Germinal center (tissue), 1 donor: Measurements from ENCODE around the gene ZC3H12C.
"Not testable (repeated sequence)": the region's sequence is repeated elsewhere in the genome, so short reads cannot be mapped to it uniquely, and the experiment has no call there.

Experiments used
- DNase-seq: peaks from one replicate; pipeline ENCODE4 v3.0.0; 2012; ENCODE audit warnings: mixed read lengths, low spot score

The ZC3H12C gene

DNA sequence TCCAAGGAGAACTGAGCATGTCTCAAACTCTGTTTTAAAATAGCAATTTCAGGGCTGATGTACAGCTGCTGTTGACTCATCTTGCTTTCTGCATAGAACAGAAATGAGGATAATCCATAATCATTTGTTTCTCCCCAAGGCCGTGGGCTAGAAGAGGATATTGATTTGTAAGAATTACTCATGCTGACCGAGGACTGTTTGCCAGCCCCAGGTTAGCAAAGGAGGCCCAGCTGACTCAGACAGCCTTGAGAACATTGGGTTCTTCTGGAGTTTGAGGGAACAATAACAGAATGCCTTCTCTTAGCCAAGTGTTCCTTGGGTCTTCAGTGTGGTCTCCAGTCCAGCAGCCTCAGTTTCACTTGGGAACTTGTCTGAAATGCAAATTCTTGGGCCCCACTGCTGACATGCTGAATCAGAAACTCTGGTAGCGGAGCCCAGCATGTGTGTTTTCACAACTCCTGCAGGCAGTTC, 92.0 kb downstream of the ZC3H12C start:
- DNase-seq, result no peak

DNA sequence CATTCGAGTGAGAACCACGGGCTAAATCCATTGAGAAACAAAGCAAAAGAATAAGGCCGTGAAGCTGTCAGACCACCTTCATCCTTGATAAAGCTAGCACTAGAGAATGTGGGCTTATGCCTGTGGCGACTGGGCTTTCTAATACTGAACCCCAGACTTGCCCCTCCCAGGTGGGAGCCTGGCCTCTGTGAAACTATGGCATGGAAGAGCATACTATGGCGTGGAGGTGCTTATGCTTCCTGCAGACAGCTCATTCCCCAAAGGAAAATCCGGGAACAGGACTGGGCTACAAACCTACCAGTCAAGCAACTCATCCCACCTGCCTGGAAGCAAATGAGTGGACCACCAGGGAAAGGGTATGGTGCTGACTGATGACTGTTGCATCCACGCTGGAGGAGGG, 92.4 kb downstream of the ZC3H12C start:
- DNase-seq, result no peak

- DNase-seq, result no peak
Measured at GRCh38 chr11:110186456-110186855, 93.3 kb downstream of the ZC3H12C start.

DNA sequence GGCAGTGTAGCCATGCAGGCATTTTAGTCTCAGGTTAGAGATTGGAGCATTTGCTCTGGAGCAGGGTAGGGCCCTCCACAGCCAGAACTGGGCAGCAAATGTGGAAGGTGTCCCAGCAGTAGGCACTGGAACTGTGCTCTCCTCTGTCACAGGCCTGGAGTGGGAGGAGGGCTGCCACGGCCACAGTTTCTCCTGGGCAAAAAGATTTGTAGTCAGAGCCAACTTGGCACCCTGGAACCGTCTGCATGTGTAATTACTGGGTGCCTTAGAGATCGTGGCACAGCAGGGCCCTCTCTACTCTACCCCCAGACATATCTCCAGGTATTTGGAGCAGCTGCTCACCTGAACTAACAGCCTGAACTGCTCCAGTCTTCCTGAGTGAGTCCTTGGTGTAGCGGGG, 93.7 kb downstream of the ZC3H12C start:
- DNase-seq, result no peak

GRCh38 chr11:110187731-110188130, 94.5 kb downstream of the ZC3H12C start:
- no peak for DNase-seq

GRCh38 chr11:110190885-110191284, 97.7 kb downstream of the ZC3H12C start:
- DNase-seq, result no peak

DNA sequence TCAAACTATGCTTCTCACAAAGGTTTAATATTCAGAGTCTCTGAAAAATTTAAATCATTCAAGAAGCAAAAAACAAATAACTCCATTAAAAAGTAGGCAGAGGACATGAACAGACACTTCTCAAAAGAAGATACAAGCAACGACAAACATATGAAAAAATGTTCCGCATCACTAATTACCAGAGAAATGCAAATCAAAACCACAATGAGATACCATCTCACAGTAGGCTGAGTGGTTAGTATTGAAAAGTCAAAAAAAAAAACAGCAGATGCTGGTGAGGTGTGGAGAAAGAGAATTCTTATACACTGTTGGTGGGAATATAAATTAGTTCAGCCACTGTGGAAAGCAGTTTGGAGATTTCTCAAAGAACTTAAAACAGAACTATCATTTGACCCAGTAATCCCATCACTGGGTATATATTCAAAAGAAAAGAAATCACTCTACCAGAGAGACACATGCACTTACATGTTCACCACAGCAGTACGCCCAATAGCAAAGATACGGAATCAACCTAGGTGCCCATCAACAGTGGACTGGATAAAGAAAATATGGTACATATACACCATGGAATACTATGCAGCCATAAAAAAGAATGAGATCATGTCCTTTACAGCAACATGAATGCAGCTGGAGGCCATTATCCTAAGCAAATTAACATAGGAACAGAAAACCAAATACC, 99.6 kb downstream of the ZC3H12C start:
- DNase-seq, result not testable (repeated sequence)

DNA sequence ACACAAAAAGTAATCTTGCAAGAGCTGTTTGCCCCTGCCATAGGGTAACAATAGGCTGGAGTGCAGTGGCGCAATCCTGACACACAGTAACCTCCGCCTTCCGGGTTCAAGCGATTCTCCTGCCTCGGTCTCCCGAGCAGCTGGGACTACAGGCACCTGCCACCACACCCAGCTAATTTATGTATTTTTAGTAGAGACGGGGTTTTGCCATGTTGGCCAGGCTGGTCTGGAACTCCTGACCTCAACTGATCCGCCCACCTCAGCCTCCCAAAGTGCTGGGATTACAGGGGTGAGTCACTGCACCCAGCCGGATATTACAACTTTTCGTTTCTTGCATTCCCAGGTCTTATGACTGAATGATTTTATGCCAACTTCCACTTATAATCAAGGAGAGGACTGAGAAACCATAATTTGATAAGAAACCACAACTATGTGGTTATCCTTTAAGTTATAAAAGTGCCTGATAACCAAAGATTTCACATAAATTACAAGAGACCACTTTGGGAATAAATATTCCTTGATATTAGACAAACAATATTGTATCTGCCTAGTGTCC, 101.1 kb downstream of the ZC3H12C start:
- DNase-seq, result not testable (repeated sequence)

DNA sequence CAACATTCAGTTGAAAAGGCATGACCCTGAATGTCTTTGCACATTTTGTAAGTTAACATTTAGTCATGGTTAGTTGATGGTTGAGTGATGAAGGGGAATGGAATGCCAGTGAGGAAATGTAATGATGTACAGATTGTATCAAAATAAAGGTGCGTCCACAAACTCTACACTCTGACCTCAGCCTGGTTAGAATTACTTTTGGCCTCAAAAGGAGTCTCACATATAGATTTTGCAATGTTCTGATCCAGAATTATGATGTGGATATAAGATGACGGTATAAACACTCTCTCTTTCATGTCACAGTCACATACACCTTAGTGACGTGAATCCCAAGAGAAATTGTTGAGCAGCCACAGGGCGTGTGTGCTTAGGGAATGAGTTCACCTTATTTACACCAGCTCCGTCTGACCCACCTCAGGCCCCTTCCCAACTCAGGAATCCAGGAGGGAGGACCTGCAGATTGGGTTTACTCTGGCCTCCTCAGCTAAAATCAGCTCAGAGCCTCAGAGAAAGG, 103.1 kb downstream of the ZC3H12C start:
- DNase-seq, result no peak

- DNase-seq, result no peak
Measured at GRCh38 chr11:110196884-110197420, 103.8 kb downstream of the ZC3H12C start.

DNA sequence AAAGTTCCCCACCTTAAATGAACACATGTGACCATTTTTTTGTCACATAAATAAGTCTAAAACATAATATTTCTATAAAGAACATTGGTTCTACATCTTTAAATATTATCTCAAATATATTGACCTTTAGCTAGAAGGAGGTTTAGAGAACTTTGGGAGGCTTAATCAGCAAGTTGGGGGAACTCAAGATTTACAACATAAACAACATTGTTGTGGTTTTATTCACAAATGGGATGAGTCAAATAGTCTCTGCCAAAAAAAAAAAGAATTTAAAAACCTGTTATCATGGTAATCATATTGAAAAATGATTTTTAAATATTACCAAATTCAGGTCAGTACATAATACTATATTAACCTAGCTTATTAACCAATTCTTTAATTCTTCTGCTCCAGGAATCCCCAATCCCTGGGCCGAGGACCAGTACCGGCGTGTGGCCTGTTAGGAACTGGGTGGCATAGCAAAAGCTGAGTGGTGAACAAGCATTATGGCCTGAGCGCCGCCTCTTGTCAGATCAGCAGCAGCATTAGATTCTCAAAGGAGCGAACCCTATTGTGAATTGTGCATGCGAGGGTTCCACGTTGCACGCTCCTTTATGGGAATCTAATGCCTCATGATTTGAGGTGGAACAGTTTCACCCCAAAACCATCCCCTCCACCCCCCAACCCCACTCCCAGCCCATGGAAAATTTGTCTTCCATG, 105.0 kb downstream of the ZC3H12C start:
- DNase-seq, result no peak

DNA sequence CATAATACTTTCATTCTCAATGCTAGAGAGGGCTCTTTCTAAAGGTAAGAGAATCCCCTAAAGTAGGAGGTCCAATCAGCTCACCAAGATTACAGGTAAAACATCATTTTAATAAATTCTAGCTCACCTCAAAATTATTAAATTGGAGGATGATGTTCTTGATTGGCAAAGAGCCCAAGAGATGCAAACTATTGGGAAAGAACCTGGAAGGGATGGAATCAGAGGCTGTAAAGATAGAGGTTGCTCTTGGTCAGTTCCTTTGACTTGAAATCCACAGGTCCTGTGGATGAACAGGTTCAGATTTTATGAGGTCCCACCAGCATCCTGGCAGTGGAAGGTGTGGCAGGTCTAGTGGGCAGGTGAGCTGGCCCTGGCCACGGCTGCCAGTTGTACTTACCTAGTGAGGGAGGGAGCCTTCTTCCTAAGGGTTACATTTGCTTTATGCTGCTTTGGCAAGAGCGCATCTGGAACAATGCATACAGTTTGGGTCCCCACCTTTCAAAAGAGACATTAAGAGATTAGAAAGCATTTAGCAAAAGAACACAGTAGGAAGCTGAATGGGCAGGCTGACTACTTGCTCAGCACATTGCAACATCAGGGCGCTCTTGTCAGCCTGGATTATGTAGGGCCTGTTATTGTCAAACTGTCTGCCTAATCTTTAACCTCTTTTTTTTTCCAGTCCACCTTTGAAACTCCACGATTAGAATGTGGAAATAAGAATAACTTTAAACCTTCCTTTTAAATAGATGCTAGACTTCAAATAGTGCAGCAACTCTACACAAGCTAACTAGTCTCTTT, 106.2 kb downstream of the ZC3H12C start:
- DNase-seq, result no peak

GRCh38 chr11:110200241-110200640, 107.0 kb downstream of the ZC3H12C start:
- DNase-seq, result no peak

DNA sequence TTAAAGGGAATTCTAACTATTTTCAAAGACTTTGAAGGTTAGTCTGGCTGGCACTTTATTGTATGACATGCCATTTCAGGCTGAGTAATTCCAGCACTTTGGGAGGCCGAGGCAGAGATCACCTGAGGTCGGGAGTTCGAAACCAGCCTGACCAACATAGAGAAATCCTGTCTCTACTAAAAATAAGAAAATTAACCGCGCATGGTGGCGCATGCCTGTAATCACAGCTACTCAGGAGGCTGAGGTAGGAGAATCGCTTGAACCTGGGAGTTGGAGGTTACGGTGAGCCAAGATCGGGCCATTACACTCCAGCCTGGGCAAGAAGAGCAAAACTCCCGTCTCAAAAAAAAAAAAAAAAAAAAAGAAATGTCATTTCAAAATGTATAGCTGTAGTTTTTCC, 107.6 kb downstream of the ZC3H12C start:
- no peak for DNase-seq

GRCh38 chr11:110207123-110207522, 113.9 kb downstream of the ZC3H12C start:
- no peak for DNase-seq

GRCh38 chr11:110208678-110209312, 115.6 kb downstream of the ZC3H12C start:
- not testable (repeated sequence) for DNase-seq

- not testable (repeated sequence) for DNase-seq
Measured at GRCh38 chr11:110209313-110209694, 116.1 kb downstream of the ZC3H12C start.

DNA sequence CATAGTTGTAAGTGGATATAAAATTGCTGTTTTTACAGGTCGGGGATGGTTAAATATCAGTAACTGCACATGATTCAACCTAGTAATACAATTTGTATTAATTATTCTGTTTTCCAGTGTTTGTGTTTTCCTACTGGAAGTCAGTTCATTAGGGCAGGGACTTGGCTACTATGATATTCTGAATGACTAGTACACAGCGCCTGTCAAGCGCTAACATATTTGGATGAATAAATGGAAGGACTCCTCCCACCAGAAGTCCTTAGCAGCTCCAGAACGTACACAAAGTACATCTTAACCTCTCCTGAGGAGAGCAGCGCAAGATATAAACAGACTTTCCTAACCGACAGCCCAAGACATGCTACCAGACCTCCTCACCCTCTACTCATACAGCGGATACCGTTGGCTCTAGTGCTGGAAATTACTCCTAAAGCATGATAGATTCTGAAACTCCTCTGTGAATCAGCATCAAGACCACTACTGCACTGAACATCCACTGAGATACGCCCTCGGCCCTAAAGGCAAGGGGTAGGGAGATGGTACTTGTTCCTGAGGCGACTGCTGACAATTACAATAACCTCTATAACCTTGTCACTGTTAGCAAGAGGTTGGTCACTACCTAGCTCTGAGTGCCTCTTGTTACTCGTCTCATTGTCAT, 124.2 kb downstream of the ZC3H12C start:
- DNase-seq, result no peak

GRCh38 chr11:110217936-110218335, 124.7 kb downstream of the ZC3H12C start:
- no peak for DNase-seq

DNA sequence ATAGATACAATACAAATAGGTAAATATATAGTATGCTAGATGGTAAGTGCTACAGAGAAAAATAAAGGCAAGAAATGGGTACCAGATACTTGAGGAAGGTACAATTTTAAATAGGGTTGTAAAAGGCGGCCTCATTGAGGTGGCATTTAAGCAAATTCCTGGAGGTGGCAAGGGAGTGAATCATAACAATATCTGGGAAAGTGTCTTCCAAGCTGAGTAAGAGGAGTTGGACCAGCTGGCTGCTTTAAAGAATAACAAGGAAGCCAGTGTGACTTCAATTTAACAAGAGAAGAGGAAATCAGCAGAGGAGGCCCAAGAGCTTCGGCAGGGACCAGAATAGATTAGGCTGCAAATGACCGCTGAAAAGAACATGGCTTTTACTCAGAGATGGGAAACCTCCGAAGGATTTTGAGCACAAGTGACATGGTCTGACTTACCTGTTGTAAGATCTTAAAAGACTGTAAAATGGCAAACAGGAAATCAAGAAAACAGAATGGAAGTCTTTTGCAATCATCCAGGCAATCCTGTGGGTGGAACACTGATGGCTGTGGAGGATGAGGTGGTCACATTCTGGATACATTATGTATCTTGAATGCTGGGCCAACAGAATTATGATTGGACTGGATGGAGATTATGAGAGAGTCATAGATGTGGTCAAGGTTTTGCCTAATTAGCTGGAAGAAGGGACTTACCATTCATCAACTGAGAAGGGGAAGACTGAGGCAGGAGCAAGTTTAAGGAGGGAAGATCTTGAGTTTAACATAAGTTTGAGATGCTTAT, 126.0 kb downstream of the ZC3H12C start:
- DNase-seq, result no peak
